GM12892 (cell line): ENCODE measurements around the gene KLF17.

Source experiments
- POLR2A ChIP-seq: IDR thresholded peaks from 2 replicates; pipeline ENCODE4 v1.6.1; 2011; ENCODE audit warnings: low read depth, low read length, control low read depth
- POLR2AphosphoS5 ChIP-seq: IDR thresholded peaks from 2 replicates; pipeline ENCODE4 v1.6.1; 2011; ENCODE audit warnings: low read depth, low read length, control low read depth
- TAF1 ChIP-seq: IDR thresholded peaks from 2 replicates; pipeline ENCODE4 v1.6.1; 2011; ENCODE audit warnings: low read depth, mild to moderate bottlenecking, control low read depth, low read length, borderline replicate concordance

- no peak for TF ChIP-seq POLR2A
- no peak for TF ChIP-seq TAF1
- TF ChIP-seq POLR2AphosphoS5 = no peak
Measured at GRCh38 chr1:44072821-44073220, 45.8 kb upstream of the KLF17 start.
